OCI-LY3 (cell line): ENCODE measurements around the gene CDH4.

Experiments
- H2AFZ ChIP-seq: fragments of 200-600, 300-600 bp; shearing (Covaris generic); 2 replicates; pipeline ENCODE4 v1.6.0; 2014; ENCODE audit warnings: antibody characterized with exemption, low read depth, low read length
- H3K27ac ChIP-seq: fragments of 200-600, 300-600 bp; sonication (generic); 2 replicates; pipeline ENCODE4 v1.5.1; 2014; ENCODE audit warnings: mild to moderate bottlenecking, low read length, moderate library complexity, mixed read lengths
- H3K27me3 ChIP-seq: fragments of 200-600, 300-600 bp; sonication (generic); 2 replicates; pipeline ENCODE4 v1.6.1; 2014; ENCODE audit warnings: low read depth, low read length, mixed read lengths
- H3K36me3 ChIP-seq: fragments of 200-600, 300-600 bp; sonication (generic); replicated peaks from 2 replicates; pipeline ENCODE3; 2014; ENCODE audit warnings: low read depth, low read length, mixed read lengths
- H3K4me1 ChIP-seq: fragments of 300-600, 200-600 bp; sonication (generic); 2 replicates; pipeline ENCODE4 v1.6.1; 2014; ENCODE audit warnings: low read length, mixed read lengths
- H3K4me2 ChIP-seq: fragments of 200-600, 300-600 bp; sonication (generic); 2 replicates; pipeline ENCODE4 v1.6.1; 2014; ENCODE audit warnings: low read length, mixed read lengths
- H3K4me3 ChIP-seq: fragments of 300-600, 200-600 bp; sonication (generic); 2 replicates; pipeline ENCODE4 v1.5.1; 2014; ENCODE audit warnings: antibody characterized with exemption, mild to moderate bottlenecking, low read length, moderate library complexity
- H3K79me2 ChIP-seq: fragments of 300-600, 200-600 bp; shearing (Covaris generic); 2 replicates; pipeline ENCODE4 v1.6.1; 2014; ENCODE audit warnings: mild to moderate bottlenecking, low read length, mixed read lengths
- H3K9ac ChIP-seq: fragments of 300-600, 200-600 bp; shearing (Covaris generic); 2 replicates; pipeline ENCODE4 v1.6.0; 2014; ENCODE audit warnings: mild to moderate bottlenecking, low read length, moderate library complexity
- H3K9me3 ChIP-seq: fragments of 200-600, 300-600 bp; shearing (Covaris generic); 2 replicates; pipeline ENCODE4 v1.6.1; 2014; ENCODE audit warnings: low read length, mixed read lengths; ENCODE audit not compliant: insufficient read depth
- H4K20me1 ChIP-seq: fragments of 200-600, 300-600 bp; sonication (generic); 2 replicates; pipeline ENCODE4 v1.6.1; 2016; ENCODE audit warnings: low read length, mixed read lengths; ENCODE audit not compliant: insufficient read depth
- EZH2phosphoT487 ChIP-seq: fragments of 200-600 bp; shearing (Covaris generic); IDR thresholded peaks from 2 replicates; pipeline ENCODE4 v1.6.1; 2018; ENCODE audit warnings: antibody characterized with exemption, mixed run types, low read depth
- TF ChIP-seq, protein P1 (sequence below): fragments of 200-600, 300-600 bp; sonication (generic); IDR thresholded peaks from 2 replicates; pipeline ENCODE4 v1.5.1; 2014; ENCODE audit warnings: antibody characterized with exemption, low read length, low read depth

Gene CDH4

DNA sequence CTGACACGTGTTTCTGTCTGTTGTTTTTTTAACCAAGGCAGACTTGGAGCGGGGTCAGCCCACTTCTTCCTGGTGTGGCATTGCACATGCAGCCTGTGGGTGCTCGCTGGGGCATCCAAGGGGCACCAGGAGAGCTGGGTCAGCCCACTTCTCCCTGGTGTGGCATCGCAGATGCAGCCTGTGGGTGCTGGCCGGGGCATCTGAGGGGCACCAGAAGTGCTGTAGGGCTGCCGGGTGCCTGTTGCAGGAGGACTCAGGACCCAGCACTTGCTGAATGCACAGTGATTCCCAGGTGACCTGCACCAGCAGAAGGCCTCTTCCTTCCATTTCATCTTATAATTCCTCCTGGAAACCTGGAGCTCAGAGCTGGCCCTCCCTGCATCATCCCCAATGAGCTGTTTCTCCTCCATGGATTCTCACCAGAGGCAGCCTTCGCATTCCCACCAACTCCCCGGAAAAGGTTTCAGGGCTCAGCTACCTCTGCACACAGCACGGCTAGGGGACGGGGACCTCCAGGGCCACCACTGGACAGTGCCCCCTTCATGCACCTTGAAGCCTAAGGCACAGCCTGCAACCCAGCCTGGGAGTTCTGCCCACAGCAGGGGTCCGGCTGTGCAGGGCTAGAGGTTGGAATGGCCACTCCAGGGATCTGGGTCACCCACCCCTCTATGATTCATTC is 594.8 kb downstream of the CDH4 start:
- no peak overlapping the region for H3K4me3 ChIP-seq
- no peak overlapping the region for H3K27ac ChIP-seq
- no peaks in the 10 kb centered on the region for H3K27me3 ChIP-seq
- no peaks in the 10 kb centered on the region for H3K9me3 ChIP-seq
- no peak overlapping the region for H3K4me2 ChIP-seq
- TF ChIP-seq, protein P1, sequence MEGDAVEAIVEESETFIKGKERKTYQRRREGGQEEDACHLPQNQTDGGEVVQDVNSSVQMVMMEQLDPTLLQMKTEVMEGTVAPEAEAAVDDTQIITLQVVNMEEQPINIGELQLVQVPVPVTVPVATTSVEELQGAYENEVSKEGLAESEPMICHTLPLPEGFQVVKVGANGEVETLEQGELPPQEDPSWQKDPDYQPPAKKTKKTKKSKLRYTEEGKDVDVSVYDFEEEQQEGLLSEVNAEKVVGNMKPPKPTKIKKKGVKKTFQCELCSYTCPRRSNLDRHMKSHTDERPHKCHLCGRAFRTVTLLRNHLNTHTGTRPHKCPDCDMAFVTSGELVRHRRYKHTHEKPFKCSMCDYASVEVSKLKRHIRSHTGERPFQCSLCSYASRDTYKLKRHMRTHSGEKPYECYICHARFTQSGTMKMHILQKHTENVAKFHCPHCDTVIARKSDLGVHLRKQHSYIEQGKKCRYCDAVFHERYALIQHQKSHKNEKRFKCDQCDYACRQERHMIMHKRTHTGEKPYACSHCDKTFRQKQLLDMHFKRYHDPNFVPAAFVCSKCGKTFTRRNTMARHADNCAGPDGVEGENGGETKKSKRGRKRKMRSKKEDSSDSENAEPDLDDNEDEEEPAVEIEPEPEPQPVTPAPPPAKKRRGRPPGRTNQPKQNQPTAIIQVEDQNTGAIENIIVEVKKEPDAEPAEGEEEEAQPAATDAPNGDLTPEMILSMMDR, result no peak
- TF ChIP-seq EZH2phosphoT487, result no peak
- H3K36me3 ChIP-seq, result no peaks in the 10 kb centered on the region
- no peak overlapping the region for H2AFZ ChIP-seq
- H4K20me1 ChIP-seq, result no peaks in the 10 kb centered on the region
- H3K79me2 ChIP-seq, result no peaks in the 10 kb centered on the region
- H3K9ac ChIP-seq, result no peak overlapping the region
- H3K4me1 ChIP-seq, result no peaks in the 10 kb centered on the region

DNA sequence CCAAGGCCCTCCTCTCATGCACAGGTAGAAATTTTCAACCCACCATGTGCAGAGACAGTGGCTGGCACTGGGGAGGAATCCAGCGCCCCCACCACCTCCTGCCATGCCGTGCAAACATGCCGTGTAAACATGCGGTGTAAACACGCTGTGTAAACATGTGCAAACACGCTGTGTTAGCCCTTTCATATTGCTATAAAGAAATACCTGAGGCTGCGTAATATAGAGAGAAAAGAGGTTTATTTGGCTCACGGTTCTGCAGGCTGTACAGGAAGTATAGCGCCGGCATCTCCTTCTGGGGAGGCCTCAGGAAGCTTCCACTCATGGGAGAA is 595.3 kb downstream of the CDH4 start:
- no peak overlapping the region for H3K27ac ChIP-seq
- H4K20me1 ChIP-seq, result no peaks in the 10 kb centered on the region
- H3K27me3 ChIP-seq, result no peaks in the 10 kb centered on the region
- H3K4me2 ChIP-seq, result no peak overlapping the region
- H3K36me3 ChIP-seq, result no peaks in the 10 kb centered on the region
- no peak for TF ChIP-seq EZH2phosphoT487
- TF ChIP-seq, protein P1, result no peak
- no peaks in the 10 kb centered on the region for H3K4me1 ChIP-seq
- no peaks in the 10 kb centered on the region for H3K9me3 ChIP-seq
- H3K79me2 ChIP-seq, result no peaks in the 10 kb centered on the region
- no peak overlapping the region for H3K9ac ChIP-seq
- no peak overlapping the region for H3K4me3 ChIP-seq
- H2AFZ ChIP-seq, result no peak overlapping the region

DNA sequence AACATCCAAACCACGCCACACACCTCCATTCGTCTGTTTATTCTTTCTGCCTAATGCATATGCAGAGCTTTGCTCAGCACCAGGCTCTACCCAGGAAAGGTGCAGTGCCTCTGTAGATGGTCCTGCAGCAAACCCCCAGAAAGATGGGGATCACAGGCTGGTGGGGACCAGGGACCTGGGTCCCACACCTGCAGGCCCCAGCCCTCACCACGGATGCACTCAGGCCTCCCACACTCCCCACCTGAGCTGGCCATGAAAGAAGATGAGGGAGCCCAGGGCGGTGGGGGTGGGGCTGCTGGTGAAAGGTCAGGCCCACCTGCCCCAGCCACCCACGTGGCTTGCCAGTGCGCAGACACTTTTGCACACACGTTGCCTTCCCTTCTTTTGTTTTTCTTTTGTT is 595.9 kb downstream of the CDH4 start:
- TF ChIP-seq, protein P1, result no peak
- TF ChIP-seq EZH2phosphoT487, result no peak
- H3K27me3 ChIP-seq, result no peaks in the 10 kb centered on the region
- H3K36me3 ChIP-seq, result no peaks in the 10 kb centered on the region
- no peak overlapping the region for H3K9ac ChIP-seq
- H3K27ac ChIP-seq, result no peak overlapping the region
- H4K20me1 ChIP-seq, result no peaks in the 10 kb centered on the region
- no peak overlapping the region for H2AFZ ChIP-seq
- H3K4me1 ChIP-seq, result peaks cover 2% of the 10 kb centered on the region
- no peaks in the 10 kb centered on the region for H3K79me2 ChIP-seq
- H3K9me3 ChIP-seq, result no peaks in the 10 kb centered on the region
- H3K4me3 ChIP-seq, result no peak overlapping the region
- no peak overlapping the region for H3K4me2 ChIP-seq

DNA sequence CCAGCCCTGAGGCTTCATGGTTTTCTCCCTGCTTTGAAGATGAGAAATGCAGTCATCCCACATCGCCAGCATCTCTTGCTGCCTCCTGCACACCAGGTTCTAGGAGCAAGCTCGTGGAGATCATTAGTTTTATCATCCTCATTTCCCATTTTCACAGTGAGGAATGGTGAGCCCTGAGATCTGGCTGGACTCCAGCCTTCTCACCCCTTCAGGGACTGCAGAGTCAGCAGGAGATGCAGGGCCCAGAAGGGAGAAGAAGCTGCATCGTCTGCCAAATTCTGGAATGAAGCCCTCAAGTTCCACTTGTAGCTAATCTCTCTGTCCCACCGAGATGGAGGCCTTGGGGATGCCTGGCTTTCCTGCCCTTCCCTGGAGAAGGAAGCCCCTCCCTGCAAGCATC is 596.8 kb downstream of the CDH4 start:
- TF ChIP-seq, protein P1, result no peak
- TF ChIP-seq EZH2phosphoT487, result no peak
- no peak overlapping the region for H3K4me3 ChIP-seq

More for the DNA sequence above, 596.8 kb downstream of the CDH4 start:
- no peaks in the 10 kb centered on the region for H4K20me1 ChIP-seq
- H3K27me3 ChIP-seq, result no peaks in the 10 kb centered on the region
- H3K4me1 ChIP-seq, result peaks cover 11% of the 10 kb centered on the region
- H3K4me2 ChIP-seq, result no peak overlapping the region
- H2AFZ ChIP-seq, result no peak overlapping the region
- H3K79me2 ChIP-seq, result no peaks in the 10 kb centered on the region
- no peaks in the 10 kb centered on the region for H3K36me3 ChIP-seq
- H3K27ac ChIP-seq, result no peak overlapping the region
- no peak overlapping the region for H3K9ac ChIP-seq
- no peaks in the 10 kb centered on the region for H3K9me3 ChIP-seq
